Measurements from ENCODE around the gene SERPINA3. TPM values are rescaled to one million over a fixed set of nuclear protein-coding genes. Genes with fewer than 3 reads are reported as not detected.

Gene SERPINA3
- total RNA-seq, 2 donors from 2014 or later, result 396 to 1,783 TPM

- no peak for ATAC-seq
- peak overlapping the region in 2 of 4 donors; percentile 17 to 28 for H3K27ac ChIP-seq
- intact Hi-C loops (cut with DNase I), result loop anchor here (10.0 kb wide), 1 partner anchor 54 kb away; the partner anchor contains the start of gene SERPINA4
These were observed 7.1 kb downstream of the SERPINA3 start for GRCh38 chr14:94619297-94619696.

GRCh38 chr14:94620597-94620996 lies 8.4 kb downstream of the SERPINA3 start:
- H3K27ac ChIP-seq, result peak overlapping the region in 2 of 4 donors; percentile 15 to 41
- H3K4me3 ChIP-seq, result no peak overlapping the region
- ATAC-seq (no peak), DNase-seq (no peak)
- intact Hi-C loops (cut with DNase I), result no loop called here
- H3K36me3 ChIP-seq (replicated peaks in 1 of 2; ENCODE audit: insufficient read depth in 1 of 2, low read depth in 2 of 2), result peaks cover 6 to 43% of the 10 kb centered on the region in 2 donors
- no peaks in the 10 kb centered on the region for H3K27me3 ChIP-seq
- peaks cover 47% of the 10 kb centered on the region for H3K4me1 ChIP-seq
- H3K9me3 ChIP-seq, result no peaks in the 10 kb centered on the region
- peak in 1 of 3 donors; percentile 10 for TF ChIP-seq POLR2A (IDR thresholded peaks at IDR 0.05)
- no peak for TF ChIP-seq CTCF (IDR thresholded peaks at IDR 0.05)
- WGBS, 2 donors, result 81 to 87% methylated on average over 6 of the region's 6 CpGs

More at GRCh38 chr14:94619297-94619696, 7.1 kb downstream of the SERPINA3 start:
- no peak overlapping the region for H3K4me3 ChIP-seq
- H3K4me1 ChIP-seq, result peaks cover 60% of the 10 kb centered on the region
- peaks cover 6 to 43% of the 10 kb centered on the region in 2 donors for H3K36me3 ChIP-seq (replicated peaks in 1 of 2; ENCODE audit: insufficient read depth in 1 of 2, low read depth in 2 of 2)
- no peaks in the 10 kb centered on the region for H3K27me3 ChIP-seq
- WGBS, 2 donors, result 90 to 96% methylated on average over 6 of the region's 6 CpGs
- DNase-seq, result no peak
- no peak for TF ChIP-seq POLR2A (IDR thresholded peaks at IDR 0.05)
- no peak for TF ChIP-seq CTCF (IDR thresholded peaks at IDR 0.05)
- H3K9me3 ChIP-seq, result no peaks in the 10 kb centered on the region

- no peak for ATAC-seq
- Histone ChIP-seq H3K4me3 (no peak overlapping the region), H3K36me3 (replicated peaks in 1 of 2; ENCODE audit: insufficient read depth in 1 of 2, low read depth in 2 of 2) (peaks cover 6 to 40% of the 10 kb centered on the region in 2 donors), H3K27ac (peak overlapping the region in 2 of 4 donors; percentile 22 to 41), H3K9me3 (no peaks in the 10 kb centered on the region), H3K27me3 (no peaks in the 10 kb centered on the region), H3K4me1 (peaks cover 38% of the 10 kb centered on the region)
- no peak for DNase-seq
- intact Hi-C loops (cut with DNase I), result no loop called here
- WGBS, 2 donors, result 82 to 94% methylated on average over 5 of the region's 5 CpGs
- TF ChIP-seq CTCF (IDR thresholded peaks at IDR 0.05) (no peak), POLR2A (IDR thresholded peaks at IDR 0.05) (peak in 2 of 3 donors; percentile 38 to 51)
These were observed 9.4 kb downstream of the SERPINA3 start for GRCh38 chr14:94621358-94622134.

- intact Hi-C loops (cut with DNase I), result no loop called here
- 75 to 79% methylated on average over 6 of the region's 6 CpGs for WGBS, 2 donors
- H3K36me3 ChIP-seq (replicated peaks in 1 of 2; ENCODE audit: insufficient read depth in 1 of 2, low read depth in 2 of 2), result peaks cover 6 to 36% of the 10 kb centered on the region in 2 donors
- no peaks in the 10 kb centered on the region for H3K9me3 ChIP-seq
- H3K27me3 ChIP-seq, result no peaks in the 10 kb centered on the region
- no peak overlapping the region for H3K27ac ChIP-seq
- TF ChIP-seq POLR2A (IDR thresholded peaks at IDR 0.05) (peak in 2 of 3 donors; percentile 0 to 35), CTCF (IDR thresholded peaks at IDR 0.05) (no peak)
- H3K4me3 ChIP-seq, result no peak overlapping the region
- no peak for ATAC-seq
- peaks cover 30% of the 10 kb centered on the region for H3K4me1 ChIP-seq
- no peak for DNase-seq
These were observed 10.6 kb downstream of the SERPINA3 start for GRCh38 chr14:94622653-94623421.
